IMR-90 (cell line): ENCODE data around the gene CUBN.

Experiments
- BHLHE40 ChIP-seq: fragments of 150-350 bp; IDR thresholded peaks from 2 replicates; pipeline ENCODE4 v1.6.1; 2016; ENCODE audit warnings: mild to moderate bottlenecking, low read depth, low read length
- CTCF ChIP-seq: conservative IDR thresholded peaks from 2 replicates; pipeline ENCODE4 v1.5.1; 2012; ENCODE audit warnings: mild to moderate bottlenecking, low read depth, low read length, improper control_type of control experiment
- FOS ChIP-seq: fragments of 150-350 bp; IDR thresholded peaks from 2 replicates; pipeline ENCODE4 v1.6.1; 2016; ENCODE audit warnings: low read depth, low read length
- RAD21 ChIP-seq: IDR thresholded peaks from 2 replicates; pipeline ENCODE4 v1.6.1; 2012; ENCODE audit warnings: low read length, improper control_type of control experiment
- RCOR1 ChIP-seq: IDR thresholded peaks from 2 replicates; pipeline ENCODE4 v1.6.1; 2012; ENCODE audit warnings: mild to moderate bottlenecking, low read length, improper control_type of control experiment; ENCODE audit not compliant: insufficient replicate concordance
- RFX5 ChIP-seq: IDR thresholded peaks from 2 replicates; pipeline ENCODE4 v1.8.0; 2012; ENCODE audit warnings: low read depth, mild to moderate bottlenecking, low read length, moderate library complexity

GRCh38 chr10:16814012-16814411 is 315.6 kb downstream of the CUBN start:
- no peak for TF ChIP-seq CTCF
- no peak for TF ChIP-seq RCOR1
- no peak for TF ChIP-seq RAD21
- TF ChIP-seq BHLHE40, result no peak
- TF ChIP-seq FOS, result no peak
- no peak for TF ChIP-seq RFX5
